Spleen (tissue), 11 donors: ENCODE measurements around the gene SEMG2. TPM values are rescaled to one million over a fixed set of nuclear protein-coding genes. Genes with fewer than 3 reads are reported as not detected.

ENCODE experiments used
- DNase-seq: peaks from one replicate; pipeline ENCODE4 v3.0.0-alpha.2; 2020
- H3K27ac ChIP-seq, 8 donors: fragments of 200-600 bp; sonication (generic) in 7 of 8; 1 replicate in 4 of 8; 2 replicates in 4 of 8; pipeline versions ENCODE4 v1.5.0 to v1.8.0; 2016 to 2021; ENCODE audit warnings: inconsistent platforms in 4 of 8, mild to moderate bottlenecking in 4 of 8, moderate library complexity in 1 of 8
- H3K27me3 ChIP-seq, 7 donors: fragments of 200-600 bp; sonication (generic) in 6 of 7; replicated peaks in 1 of 7; 1 replicate in 4 of 7; 2 replicates in 3 of 7; pipeline versions ENCODE4 v1.5.0 to v1.8.0; 2016 to 2021; ENCODE audit warnings: inconsistent platforms in 3 of 7, mild to moderate bottlenecking in 1 of 7
- H3K36me3 ChIP-seq, 6 donors: fragments of 200-600 bp; sonication (generic) in 5 of 6; 1 replicate in 4 of 6; 2 replicates in 2 of 6; pipeline versions ENCODE4 v1.5.0 to v1.8.0; 2016 to 2021; ENCODE audit warnings: inconsistent platforms in 2 of 6
- H3K4me1 ChIP-seq, 6 donors: fragments of 200-600 bp; sonication (generic) in 5 of 6; 1 replicate in 3 of 6; 2 replicates in 3 of 6; pipeline versions ENCODE4 v1.5.0 to v1.8.0; 2016 to 2021; ENCODE audit warnings: inconsistent platforms in 3 of 6
- H3K4me3 ChIP-seq, 8 donors: fragments of 200-600 bp; sonication (generic) in 7 of 8; 1 replicate in 4 of 8; 2 replicates in 4 of 8; pipeline versions ENCODE4 v1.5.0 to v1.8.0; 2016 to 2021; ENCODE audit warnings: inconsistent platforms in 4 of 8, mild to moderate bottlenecking in 4 of 8, moderate library complexity in 2 of 8
- H3K9me3 ChIP-seq, 8 donors: fragments of 200-600 bp; sonication (generic) in 7 of 8; 1 replicate in 4 of 8; 2 replicates in 4 of 8; pipeline versions ENCODE4 v1.5.0 to v1.8.0; 2016 to 2021; ENCODE audit warnings: inconsistent platforms in 4 of 8
- POLR2A ChIP-seq, 3 donors: fragments of 450-650 bp; IDR thresholded peaks; one replicate each; pipeline ENCODE4 v1.5.1; 2017; ENCODE audit warnings: antibody characterized with exemption in 3 of 3, mild to moderate bottlenecking in 1 of 3
- POLR2AphosphoS5 ChIP-seq, 3 donors: sonication (generic); formaldehyde crosslinking; IDR thresholded peaks; one replicate each; pipeline ENCODE4 v1.5.1; 2017; ENCODE audit warnings: antibody characterized with exemption in 3 of 3
- WGBS, 5 donors: extraction: QIAGEN DNeasy Blood & Tissue Kit in 3 of 5; methylation state at CpG; one replicate each; pipeline versions ENCODE4 v1.1.5 to v1.1.7; 2013 to 2018; 5-methylcytosine and 5-hydroxymethylcytosine counted together
- intact Hi-C: fragments of 100-400 bp; cut with DNase I; formaldehyde crosslinking; loops from one replicate; pipeline ENCODE4 v1.15.0; 2023; ENCODE audit warnings: low total_unique reads
- polyA plus RNA-seq, 3 donors: library from polyadenylated mRNA; stranded (reverse); fragments of 200-250 nt; gene quantifications; one replicate each; pipeline ENCODE4 v1.2.1, GENCODE V29; 2013
- total RNA-seq, 7 donors: library from RNA; depleted of rRNA in 3 of 7; stranded (reverse); fragments of >200 nt in 3 of 7; fragmentation: NEBNext Ultra II Directional in 4 of 7; extraction: Animal tissue kit (Norgen Biotek cat#: 25700) in 4 of 7; gene quantifications; one replicate each; pipeline versions ENCODE4 v1.1.0 to v1.2.1, GENCODE V29; 2016 to 2021
- TF ChIP-seq, protein P1 (sequence below), 11 experiments: fragments of 200-600 bp in 7 of 11; fragments of 450-650 bp in 4 of 11; sonication (generic) in 4 of 11; IDR thresholded peaks in 8 of 11; conservative IDR thresholded peaks in 3 of 11; 1 replicate in 7 of 11; 2 replicates in 4 of 11; pipeline versions ENCODE4 v1.4.0 to v1.8.0; 2016 to 2021; ENCODE audit warnings: antibody characterized with exemption in 11 of 11, inconsistent platforms in 4 of 11, mild to moderate bottlenecking in 1 of 11
- donor health status: healthy with polysubstance abuse.
- donor health status: DM: no; HTN: no; CAD: no; lungs with moderate emphysema.
- donor health status: DM: no; HTN: no; CAD: no.
- donor health status: Bipolar disorder and iron deficiency.
- donor health status: healthy.
- donor health status: DM: no; HTN: no; CAD: no.
- donor health status: DM: yes; HTN: yes; CAD: no.

The SEMG2 gene
- total and polyA plus RNA-seq, 10 donors = not detected

DNA sequence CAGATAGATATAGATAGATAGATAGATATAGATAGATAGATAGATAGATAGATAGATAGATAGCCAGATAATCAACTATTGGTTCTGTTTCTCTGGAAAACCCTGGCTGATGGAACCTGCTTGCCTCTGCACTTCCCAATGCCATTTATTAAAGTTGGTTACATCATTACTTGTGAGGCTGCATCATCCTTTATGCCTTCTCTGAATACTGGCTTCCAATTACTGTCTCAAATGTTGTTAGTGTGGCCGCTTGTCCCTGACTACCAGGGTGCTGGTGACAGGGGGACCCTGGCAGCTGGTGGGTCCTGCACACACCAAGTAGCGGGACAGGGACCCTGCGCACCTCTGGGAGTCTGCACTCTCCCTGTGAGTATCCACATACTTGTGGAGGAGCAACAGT, 37.1 kb downstream of the SEMG2 start:
- no peak for TF ChIP-seq POLR2AphosphoS5 (IDR thresholded peaks at IDR 0.05)
- TF ChIP-seq, protein P1, sequence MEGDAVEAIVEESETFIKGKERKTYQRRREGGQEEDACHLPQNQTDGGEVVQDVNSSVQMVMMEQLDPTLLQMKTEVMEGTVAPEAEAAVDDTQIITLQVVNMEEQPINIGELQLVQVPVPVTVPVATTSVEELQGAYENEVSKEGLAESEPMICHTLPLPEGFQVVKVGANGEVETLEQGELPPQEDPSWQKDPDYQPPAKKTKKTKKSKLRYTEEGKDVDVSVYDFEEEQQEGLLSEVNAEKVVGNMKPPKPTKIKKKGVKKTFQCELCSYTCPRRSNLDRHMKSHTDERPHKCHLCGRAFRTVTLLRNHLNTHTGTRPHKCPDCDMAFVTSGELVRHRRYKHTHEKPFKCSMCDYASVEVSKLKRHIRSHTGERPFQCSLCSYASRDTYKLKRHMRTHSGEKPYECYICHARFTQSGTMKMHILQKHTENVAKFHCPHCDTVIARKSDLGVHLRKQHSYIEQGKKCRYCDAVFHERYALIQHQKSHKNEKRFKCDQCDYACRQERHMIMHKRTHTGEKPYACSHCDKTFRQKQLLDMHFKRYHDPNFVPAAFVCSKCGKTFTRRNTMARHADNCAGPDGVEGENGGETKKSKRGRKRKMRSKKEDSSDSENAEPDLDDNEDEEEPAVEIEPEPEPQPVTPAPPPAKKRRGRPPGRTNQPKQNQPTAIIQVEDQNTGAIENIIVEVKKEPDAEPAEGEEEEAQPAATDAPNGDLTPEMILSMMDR (IDR thresholded peaks at IDR 0.05 in 8 of 11, conservative IDR thresholded peaks at IDR 0.05 in 3 of 11) = no peak
- TF ChIP-seq POLR2A (IDR thresholded peaks at IDR 0.05) = no peak
- H3K27ac ChIP-seq = no peak overlapping the region
- peaks cover 0 to 17% (median 4%) of the 10 kb centered on the region in 6 donors for H3K4me1 ChIP-seq
- H3K27me3 ChIP-seq = peaks cover 0 to 53% (median 0%) of the 10 kb centered on the region in 7 donors
- H3K4me3 ChIP-seq = no peak overlapping the region
- H3K36me3 ChIP-seq = no peaks in the 10 kb centered on the region
- intact Hi-C loops = no loop called here
- no peaks in the 10 kb centered on the region for H3K9me3 ChIP-seq
- no peak for DNase-seq
- WGBS, 5 donors = 79 to 98% (median 92%) methylated on average over 3 of the region's 3 CpGs

DNA sequence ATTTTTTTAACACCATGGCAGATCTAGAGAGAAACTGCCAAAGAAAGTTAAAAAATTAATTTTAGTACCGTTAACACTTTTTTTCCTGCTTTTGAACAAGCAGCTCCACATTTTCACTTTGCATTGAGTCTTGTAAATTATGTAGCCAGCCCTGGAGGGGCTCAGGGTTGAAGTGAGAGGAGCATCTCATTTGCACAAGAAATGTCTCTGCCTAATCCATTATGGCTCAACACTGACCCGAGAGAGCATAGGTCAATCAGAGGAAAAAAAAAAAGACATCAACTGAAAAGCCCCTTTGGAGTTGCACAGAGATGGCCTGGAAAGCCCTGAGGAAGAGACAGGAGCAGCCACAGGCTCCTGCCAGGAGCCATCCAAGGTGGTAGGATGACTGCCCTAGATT, 37.5 kb downstream of the SEMG2 start:
- Histone ChIP-seq H3K9me3 (no peaks in the 10 kb centered on the region), H3K36me3 (no peaks in the 10 kb centered on the region), H3K27ac (no peak overlapping the region), H3K4me1 (peaks cover 0 to 17% (median 4%) of the 10 kb centered on the region in 6 donors), H3K4me3 (no peak overlapping the region), H3K27me3 (peaks cover 0 to 49% (median 0%) of the 10 kb centered on the region in 7 donors)
- TF ChIP-seq, protein P1 (IDR thresholded peaks at IDR 0.05 in 8 of 11, conservative IDR thresholded peaks at IDR 0.05 in 3 of 11) = no peak
- TF ChIP-seq POLR2A (IDR thresholded peaks at IDR 0.05) (no peak), POLR2AphosphoS5 (IDR thresholded peaks at IDR 0.05) (no peak)
- intact Hi-C loops = no loop called here
- 46 to 62% (median 58%) methylated on average over 2 of the region's 2 CpGs for WGBS, 5 donors
- no peak for DNase-seq

DNA sequence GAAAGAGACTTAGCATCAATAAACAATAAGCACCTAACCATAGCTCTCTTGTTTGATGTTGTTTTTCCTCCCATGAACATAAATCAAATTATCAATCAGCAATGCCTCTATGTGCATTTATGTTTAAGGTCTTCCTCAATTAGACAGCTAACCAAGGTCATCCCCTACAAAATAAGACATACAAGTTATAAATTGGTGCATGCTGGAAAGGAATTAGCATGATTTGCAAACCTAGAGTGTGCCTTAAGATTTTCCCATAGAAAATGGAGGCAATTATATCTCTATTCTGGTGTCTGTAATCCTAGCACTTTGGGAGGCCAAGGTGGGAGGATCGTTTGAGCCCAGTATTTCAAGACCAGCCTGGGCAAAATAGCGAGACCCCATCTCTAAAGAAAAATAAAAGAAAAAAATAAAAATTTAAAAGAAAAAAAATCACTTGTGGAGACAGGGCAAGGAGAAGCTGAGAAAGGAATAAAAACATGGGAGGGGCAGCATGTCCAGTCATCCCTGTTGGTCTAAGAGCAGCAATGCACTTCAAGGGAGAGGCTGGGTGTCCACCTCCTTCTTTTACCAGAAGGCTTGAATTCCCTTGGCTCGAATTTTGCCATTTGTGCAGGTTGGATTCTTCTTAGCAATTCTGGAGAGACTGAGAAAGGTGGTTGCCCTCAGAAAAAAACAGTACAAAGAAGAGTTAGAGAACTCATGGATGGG, 42.5 kb downstream of the SEMG2 start:
- 67 to 82% (median 76%) methylated on average over 3 of the region's 3 CpGs for WGBS, 5 donors
- intact Hi-C loops = no loop called here
- Histone ChIP-seq H3K9me3 (no peaks in the 10 kb centered on the region), H3K4me3 (no peak overlapping the region), H3K36me3 (no peaks in the 10 kb centered on the region), H3K27me3 (peaks cover 0 to 37% (median 0%) of the 10 kb centered on the region in 7 donors), H3K4me1 (no peaks in the 10 kb centered on the region), H3K27ac (no peak overlapping the region)
- DNase-seq = no peak
- TF ChIP-seq POLR2A (IDR thresholded peaks at IDR 0.05) (no peak), POLR2AphosphoS5 (IDR thresholded peaks at IDR 0.05) (no peak)
- TF ChIP-seq, protein P1 (IDR thresholded peaks at IDR 0.05 in 8 of 11, conservative IDR thresholded peaks at IDR 0.05 in 3 of 11) = no peak

DNA sequence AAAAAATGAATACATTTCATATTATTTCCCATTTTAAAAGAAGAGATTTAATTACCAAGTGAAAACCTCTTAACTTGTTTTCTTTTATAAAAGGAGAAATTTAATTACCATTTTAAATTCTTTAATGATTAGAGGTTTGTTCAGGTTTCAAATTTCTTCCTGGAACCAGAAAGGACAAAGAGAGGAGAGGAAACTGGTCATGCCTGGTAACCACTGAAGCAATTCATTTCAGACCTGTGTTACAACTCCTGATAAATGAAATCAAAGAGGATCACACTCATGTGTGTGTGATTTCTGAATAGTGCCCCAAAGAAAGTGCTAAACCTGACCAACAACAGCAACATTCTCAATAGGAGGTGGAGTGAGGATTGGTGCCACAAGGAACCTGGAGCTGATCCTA, 45.8 kb downstream of the SEMG2 start:
- Histone ChIP-seq H3K36me3 (no peaks in the 10 kb centered on the region), H3K27ac (no peak overlapping the region), H3K4me1 (no peaks in the 10 kb centered on the region), H3K27me3 (peaks cover 0 to 28% (median 0%) of the 10 kb centered on the region in 7 donors), H3K4me3 (no peak overlapping the region), H3K9me3 (no peaks in the 10 kb centered on the region)
- no peak for DNase-seq
- intact Hi-C loops = no loop called here
- TF ChIP-seq POLR2AphosphoS5 (IDR thresholded peaks at IDR 0.05) = no peak
- TF ChIP-seq, protein P1 (IDR thresholded peaks at IDR 0.05 in 8 of 11, conservative IDR thresholded peaks at IDR 0.05 in 3 of 11) = no peak
- no peak for TF ChIP-seq POLR2A (IDR thresholded peaks at IDR 0.05)
